Chondrocyte (in vitro differentiated cells): ENCODE data around the gene EIF4EBP3. TPM values are rescaled to one million over a fixed set of nuclear protein-coding genes. Genes with fewer than 3 reads are reported as not detected.

Experiments
- DNase-seq: peaks from one replicate; pipeline ENCODE4 v3.0.0; 2021; ENCODE audit warnings: mixed read lengths, low spot score
- H3K27ac Mint-ChIP-seq: one replicate; pipeline ENCODE4 v1.8.0; 2021; ENCODE audit warnings: mild to moderate bottlenecking, moderate library complexity, mixed read lengths; ENCODE audit not compliant: unreplicated experiment
- H3K27me3 Mint-ChIP-seq: 2 replicates; pipeline ENCODE4 v1.8.0; 2021; ENCODE audit warnings: low read depth, mixed read lengths
- H3K36me3 Mint-ChIP-seq: 2 replicates; pipeline ENCODE4 v1.8.0; 2021; ENCODE audit warnings: low read depth, mixed read lengths
- H3K4me1 Mint-ChIP-seq: 2 replicates; pipeline ENCODE4 v1.8.0; 2021; ENCODE audit warnings: low read depth, mild to moderate bottlenecking, mixed read lengths
- H3K4me3 Mint-ChIP-seq: one replicate; pipeline ENCODE4 v1.8.0; 2021; ENCODE audit warnings: mild to moderate bottlenecking, moderate library complexity, mixed read lengths; ENCODE audit not compliant: unreplicated experiment
- H3K9me3 Mint-ChIP-seq: 2 replicates; pipeline ENCODE4 v1.8.0; 2021; ENCODE audit warnings: low read depth, mixed read lengths
- CTCF ChIP-seq: fragments of 200-600 bp; sonication (generic); IDR thresholded peaks from 2 replicates; pipeline ENCODE4 v1.5.0; 2021; ENCODE audit warnings: antibody characterized with exemption, mild to moderate bottlenecking, moderate library complexity
- total RNA-seq: library from RNA; stranded (reverse); gene quantifications from 3 replicates; pipeline ENCODE4 v1.2.1, GENCODE V29; 2021

The EIF4EBP3 gene
- total RNA-seq, 1 donor from 2014 or later = 6.2 TPM

DNA sequence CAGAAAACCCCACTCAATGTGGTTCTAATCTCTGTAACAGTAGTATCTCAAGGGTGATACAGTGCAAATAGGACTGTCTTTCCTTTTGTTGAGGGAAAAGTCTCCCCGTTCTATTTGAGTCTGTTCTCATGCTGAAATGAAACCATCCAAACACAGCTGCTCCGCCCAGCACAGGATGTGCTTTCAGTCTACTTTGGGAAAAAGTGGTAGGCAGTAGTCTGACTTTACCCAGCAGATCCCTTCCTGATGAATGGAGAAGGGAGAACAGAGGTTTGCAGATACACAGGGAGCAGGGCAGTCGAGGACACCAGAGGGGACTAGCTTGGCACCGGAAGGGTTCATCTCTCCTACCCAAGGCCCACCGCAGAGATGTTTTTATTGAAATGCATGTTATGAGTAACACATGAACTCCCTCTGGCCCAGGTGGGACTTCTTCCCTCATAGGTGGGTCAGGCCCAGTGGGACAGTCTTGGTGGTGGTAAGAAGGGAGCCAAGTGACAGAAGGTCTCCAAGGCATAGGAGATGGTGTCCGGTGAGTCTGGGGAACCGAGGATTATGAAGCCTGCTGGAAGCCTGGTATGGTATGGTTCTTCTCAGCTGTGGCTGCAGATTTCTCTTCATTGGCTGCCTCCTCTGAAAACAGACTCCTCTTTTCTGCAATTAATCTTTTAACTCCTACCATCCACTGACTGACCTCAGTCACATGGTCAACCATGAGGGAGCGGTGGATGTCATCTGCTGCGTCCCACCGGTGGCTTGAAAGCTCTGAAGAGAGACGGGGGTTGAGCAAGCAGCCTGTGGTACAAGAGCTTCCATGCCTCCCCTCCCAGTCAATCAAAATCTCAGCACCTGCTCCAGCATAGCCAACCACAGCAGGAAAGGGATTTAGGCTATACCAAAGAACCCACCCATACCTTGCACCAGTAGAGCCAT, 3.0 kb downstream of the EIF4EBP3 start:
- TF ChIP-seq CTCF = no peak
- H3K27ac Mint-ChIP-seq = peak overlapping the region; percentile 97
- peaks cover 16% of the 10 kb centered on the region for H3K36me3 Mint-ChIP-seq
- H3K9me3 Mint-ChIP-seq = no peaks in the 10 kb centered on the region
- H3K27me3 Mint-ChIP-seq = no peaks in the 10 kb centered on the region
- H3K4me3 Mint-ChIP-seq = no peak overlapping the region
- H3K4me1 Mint-ChIP-seq = peaks cover 65% of the 10 kb centered on the region
- no peak for DNase-seq

GRCh38 chr5:140551872-140552271, 4.4 kb downstream of the EIF4EBP3 start:
- Mint-ChIP-seq H3K4me1 (peaks cover 71% of the 10 kb centered on the region), H3K36me3 (peaks cover 16% of the 10 kb centered on the region)

GRCh38 chr5:140553657-140554056, 6.2 kb downstream of the EIF4EBP3 start:
- Mint-ChIP-seq H3K36me3 (peaks cover 16% of the 10 kb centered on the region), H3K9me3 (no peaks in the 10 kb centered on the region), H3K4me1 (peaks cover 64% of the 10 kb centered on the region), H3K27ac (peak overlapping the region; percentile 99), H3K4me3 (no peak overlapping the region), H3K27me3 (no peaks in the 10 kb centered on the region)
- DNase-seq = no peak
- no peak for TF ChIP-seq CTCF

More at GRCh38 chr5:140551872-140552271, 4.4 kb downstream of the EIF4EBP3 start:
- no peak overlapping the region for H3K27ac Mint-ChIP-seq
- no peaks in the 10 kb centered on the region for H3K9me3 Mint-ChIP-seq
- DNase-seq = no peak
- no peaks in the 10 kb centered on the region for H3K27me3 Mint-ChIP-seq
- TF ChIP-seq CTCF = no peak
- no peak overlapping the region for H3K4me3 Mint-ChIP-seq

GRCh38 chr5:140554454-140554853, 7.0 kb downstream of the EIF4EBP3 start:
- Mint-ChIP-seq H3K27ac (peak overlapping the region; percentile 99), H3K36me3 (peaks cover 16% of the 10 kb centered on the region), H3K9me3 (no peaks in the 10 kb centered on the region), H3K4me1 (peaks cover 57% of the 10 kb centered on the region), H3K4me3 (no peak overlapping the region), H3K27me3 (no peaks in the 10 kb centered on the region)
- DNase-seq = no peak
- TF ChIP-seq CTCF = no peak

DNA sequence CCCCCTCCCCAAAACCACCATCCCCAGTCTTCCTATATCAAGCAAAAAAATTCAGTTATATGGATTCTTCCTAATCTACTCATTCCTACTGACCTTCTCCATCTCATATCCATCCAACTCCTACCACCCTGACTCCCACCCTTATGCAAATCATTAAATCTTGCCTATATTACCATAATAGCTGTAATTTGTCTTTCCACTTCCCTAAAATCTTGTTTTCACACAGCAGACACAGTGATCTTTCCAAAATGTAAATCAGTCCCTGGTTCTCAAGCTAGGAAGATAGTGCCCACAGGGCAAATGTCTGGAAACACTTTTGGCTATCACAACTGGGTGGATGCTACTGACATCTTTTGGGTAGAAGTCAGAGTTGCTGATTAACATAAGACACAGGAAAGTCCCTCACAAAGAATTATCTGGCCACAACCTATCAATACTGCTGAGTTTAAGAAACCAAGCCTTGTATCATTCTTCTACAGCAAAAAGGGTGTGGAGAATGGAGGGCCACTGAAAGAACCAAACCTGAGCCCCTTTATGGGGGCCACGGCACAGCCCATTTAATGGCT, 8.4 kb downstream of the EIF4EBP3 start:
- TF ChIP-seq CTCF = no peak
- Mint-ChIP-seq H3K27me3 (no peaks in the 10 kb centered on the region), H3K36me3 (peaks cover 15% of the 10 kb centered on the region), H3K4me1 (peaks cover 48% of the 10 kb centered on the region), H3K27ac (peak overlapping the region; percentile 99), H3K4me3 (peak overlapping the region; percentile 74), H3K9me3 (no peaks in the 10 kb centered on the region)
- DNase-seq = no peak
